ENCODE data around the gene ARGLU1.

ARGLU1 gene

GRCh38 chr13:106567474-106568298 is at the start of gene ARGLU1:
ARGLU1 (minus strand) TSS chr13:106568137; CDS start chr13:106567919, 218 bp downstream.
- DNase-seq (ENCODE audit: extremely low spot score): peak; percentile 73

GRCh38 chr13:106617561-106617960 is 49.6 kb upstream of the ARGLU1 start:
- DNase-seq (ENCODE audit: extremely low spot score): no peak
- ChIA-PET POLR2A (no interaction called here), CTCF (no interaction called here)
- TF ChIP-seq SP1 (IDR thresholded peaks at IDR 0.05) (no peak), FOXA1 (IDR thresholded peaks at IDR 0.05) (no peak), TARDBP (IDR thresholded peaks at IDR 0.05) (no peak)

More at GRCh38 chr13:106567474-106568298, at the start of gene ARGLU1:
- CTCF ChIA-PET: interaction anchor here (0.6 kb wide), 1 partner anchor 9 kb away, joined by 3 read pairs; no protein-coding TSS in a partner anchor
- POLR2A ChIA-PET: interaction anchor here (0.8 to 1.1 kb wide), 4 partner anchors 32 to 352 kb away, joined by 3 to 4 read pairs (median 3); no protein-coding TSS in a partner anchor
- no peak for TF ChIP-seq FOXA1 (IDR thresholded peaks at IDR 0.05)
- TF ChIP-seq TARDBP (IDR thresholded peaks at IDR 0.05): no peak
- TF ChIP-seq ARNT (IDR thresholded peaks at IDR 0.05): no peak
- no peak for TF ChIP-seq HDGF (IDR thresholded peaks at IDR 0.05; ENCODE audit: borderline replicate concordance)
- peak; percentile 53; the same call in 1 of the 2 replicates for TF ChIP-seq L3MBTL2 (conservative IDR thresholded peaks at IDR 0.05)
- TF ChIP-seq ZNF384 (IDR thresholded peaks at IDR 0.05): no peak

- CTCF ChIA-PET: no interaction called here
- POLR2A ChIA-PET: no interaction called here
- DNase-seq (ENCODE audit: extremely low spot score): no peak
- TF ChIP-seq CTBP1 (IDR thresholded peaks at IDR 0.05; ENCODE audit: borderline replicate concordance) (no peak), HDGF (IDR thresholded peaks at IDR 0.05; ENCODE audit: borderline replicate concordance) (no peak), ZNF384 (IDR thresholded peaks at IDR 0.05) (no peak), BHLHE40 (IDR thresholded peaks at IDR 0.05; ENCODE audit: borderline replicate concordance) (no peak), L3MBTL2 (conservative IDR thresholded peaks at IDR 0.05) (no peak), SP1 (IDR thresholded peaks at IDR 0.05) (no peak), FOXA1 (IDR thresholded peaks at IDR 0.05) (no peak), PKNOX1 (IDR thresholded peaks at IDR 0.05) (no peak), ARNT (IDR thresholded peaks at IDR 0.05) (no peak), LEF1 (IDR thresholded peaks at IDR 0.05; ENCODE audit: borderline replicate concordance) (no peak), FOXM1 (IDR thresholded peaks at IDR 0.05; ENCODE audit: borderline replicate concordance) (no peak), ELF4 (IDR thresholded peaks at IDR 0.05) (no peak), SUZ12 (IDR thresholded peaks at IDR 0.05) (no peak)
Measured at GRCh38 chr13:106616729-106617128, 48.8 kb upstream of the ARGLU1 start.

- CTCF ChIA-PET: no interaction called here
- no peak for DNase-seq (ENCODE audit: extremely low spot score)
- POLR2A ChIA-PET: no interaction called here
- no peak for TF ChIP-seq FOXK2 (IDR thresholded peaks at IDR 0.05)
- no peak for TF ChIP-seq ZNF384 (IDR thresholded peaks at IDR 0.05)
- TF ChIP-seq HDGF (IDR thresholded peaks at IDR 0.05; ENCODE audit: borderline replicate concordance): no peak
- no peak for TF ChIP-seq ARNT (IDR thresholded peaks at IDR 0.05)
- TF ChIP-seq TARDBP (IDR thresholded peaks at IDR 0.05): no peak
- no peak for TF ChIP-seq NFRKB (IDR thresholded peaks at IDR 0.05)
Measured at GRCh38 chr13:106614874-106615273, 46.9 kb upstream of the ARGLU1 start.

- ChIA-PET POLR2A (no interaction called here), CTCF (no interaction called here)
- DNase-seq (ENCODE audit: extremely low spot score): no peak
- no peak for TF ChIP-seq SUZ12 (IDR thresholded peaks at IDR 0.05)
Measured at GRCh38 chr13:106612688-106613087, 44.8 kb upstream of the ARGLU1 start.

GRCh38 chr13:106610486-106610885 is 42.5 kb upstream of the ARGLU1 start:
- TF ChIP-seq ARNT (IDR thresholded peaks at IDR 0.05) (no peak), NFRKB (IDR thresholded peaks at IDR 0.05) (no peak), CTBP1 (IDR thresholded peaks at IDR 0.05; ENCODE audit: borderline replicate concordance) (no peak), PKNOX1 (IDR thresholded peaks at IDR 0.05) (no peak), ELF4 (IDR thresholded peaks at IDR 0.05) (no peak), HDGF (IDR thresholded peaks at IDR 0.05; ENCODE audit: borderline replicate concordance) (no peak), SP1 (IDR thresholded peaks at IDR 0.05) (no peak), LEF1 (IDR thresholded peaks at IDR 0.05; ENCODE audit: borderline replicate concordance) (no peak), FOXA1 (IDR thresholded peaks at IDR 0.05) (no peak), ZNF384 (IDR thresholded peaks at IDR 0.05) (no peak), BHLHE40 (IDR thresholded peaks at IDR 0.05; ENCODE audit: borderline replicate concordance) (no peak), L3MBTL2 (conservative IDR thresholded peaks at IDR 0.05) (no peak), SUZ12 (IDR thresholded peaks at IDR 0.05) (no peak), FOXM1 (IDR thresholded peaks at IDR 0.05; ENCODE audit: borderline replicate concordance) (no peak), TARDBP (IDR thresholded peaks at IDR 0.05) (no peak), FOXK2 (IDR thresholded peaks at IDR 0.05) (no peak)
- POLR2A ChIA-PET: interaction anchor here (1.0 kb wide), 1 partner anchor 75 kb away, joined by 3 read pairs; the partner anchor contains the start of gene EFNB2
- CTCF ChIA-PET: interaction anchor here (0.9 kb wide), 1 partner anchor 11 kb away, joined by 3 read pairs; no protein-coding TSS in a partner anchor
- DNase-seq (ENCODE audit: extremely low spot score): no peak

- ChIA-PET POLR2A (no interaction called here), CTCF (no interaction called here)
- DNase-seq (ENCODE audit: extremely low spot score): no peak
- TF ChIP-seq ELF4 (IDR thresholded peaks at IDR 0.05): no peak
- TF ChIP-seq FOXK2 (IDR thresholded peaks at IDR 0.05): no peak
- TF ChIP-seq CTBP1 (IDR thresholded peaks at IDR 0.05; ENCODE audit: borderline replicate concordance): no peak
- no peak for TF ChIP-seq PKNOX1 (IDR thresholded peaks at IDR 0.05)
- no peak for TF ChIP-seq TARDBP (IDR thresholded peaks at IDR 0.05)
- TF ChIP-seq L3MBTL2 (conservative IDR thresholded peaks at IDR 0.05): no peak
- no peak for TF ChIP-seq SUZ12 (IDR thresholded peaks at IDR 0.05)
- no peak for TF ChIP-seq FOXA1 (IDR thresholded peaks at IDR 0.05)
- no peak for TF ChIP-seq HDGF (IDR thresholded peaks at IDR 0.05; ENCODE audit: borderline replicate concordance)
- TF ChIP-seq SP1 (IDR thresholded peaks at IDR 0.05): no peak
- TF ChIP-seq LEF1 (IDR thresholded peaks at IDR 0.05; ENCODE audit: borderline replicate concordance): no peak
- no peak for TF ChIP-seq ZNF384 (IDR thresholded peaks at IDR 0.05)
- TF ChIP-seq ARNT (IDR thresholded peaks at IDR 0.05): no peak
Measured at GRCh38 chr13:106609116-106609515, 41.2 kb upstream of the ARGLU1 start.
